AG04450 (cell line): ENCODE results near the gene RCE1. TPM values are rescaled to one million over a fixed set of nuclear protein-coding genes. Genes with fewer than 3 reads are reported as not detected.

Source experiments
- CTCF ChIA-PET: fragments of 300-600, 350-600 bp; formaldehyde crosslinking; extraction: SDS; loops from one replicate; lab custom pipeline; 2022; ENCODE audit warnings: antibody characterized with exemption, inconsistent platforms; lab: Charles Lee
- POLR2A ChIA-PET: fragments of 350-600 bp; formaldehyde crosslinking; extraction: SDS; loops from one replicate; lab custom pipeline; 2021; ENCODE audit warnings: antibody characterized with exemption, inconsistent platforms; lab: Yijun Ruan, JAX
- DNase-seq: peaks from one replicate; pipeline ENCODE4 v3.0.0-alpha.2; 2011; ENCODE audit warnings: low read depth, low spot score
- H3K27ac ChIP-seq: one replicate; pipeline ENCODE4 v1.5.1; 2012; ENCODE audit warnings: low read depth, low read length, control low read depth
- H3K27me3 ChIP-seq: one replicate; pipeline ENCODE4 v1.6.0; 2012; ENCODE audit warnings: low read length; ENCODE audit not compliant: control insufficient read depth, insufficient read depth
- H3K4me3 ChIP-seq: 2 replicates; pipeline ENCODE4 v1.5.1; 2011; ENCODE audit warnings: mild to moderate bottlenecking, low read depth, low read length, control low read depth
- H3K9me3 ChIP-seq: 2 replicates; pipeline ENCODE4 v1.5.1; 2012; ENCODE audit warnings: low read length; ENCODE audit not compliant: control insufficient read depth, insufficient read depth
- polyA plus RNA-seq: library from polyadenylated mRNA; depleted of rRNA; stranded (reverse); fragments of >200 nt; gene quantifications from 2 replicates; pipeline ENCODE4 v1.2.3, GENCODE V29; 2011
- TF ChIP-seq, protein P1 (sequence below): IDR thresholded peaks from 2 replicates; pipeline ENCODE4 v1.5.1; 2011; ENCODE audit warnings: low read depth, low read length, control low read depth, inconsistent platforms

RCE1 gene
- polyA plus RNA-seq, 1 experiment, result 9.2 TPM

DNA sequence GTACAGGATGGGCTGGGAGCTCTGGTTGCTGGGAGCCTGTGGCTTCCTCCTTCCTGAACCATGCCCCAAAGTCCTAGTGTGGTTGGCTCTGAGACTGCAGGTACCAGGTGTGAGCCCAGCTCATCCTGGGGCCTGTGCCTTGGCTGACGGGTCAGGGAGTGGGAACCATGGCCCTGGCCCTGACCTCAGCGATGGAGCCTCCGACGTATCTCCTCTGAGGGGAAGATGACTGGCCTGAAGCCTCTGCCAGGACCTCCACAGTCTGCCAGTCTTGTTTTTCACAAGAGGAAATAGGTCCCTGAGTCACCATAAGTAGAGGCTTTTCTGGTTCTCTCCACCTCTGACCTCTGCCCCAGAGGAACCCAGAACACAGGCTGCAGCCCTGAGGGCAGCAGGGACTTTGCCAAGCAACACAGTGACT, 3.4 kb downstream of the RCE1 start:
- no peak for DNase-seq
- Histone ChIP-seq H3K27me3 (no peaks in the 10 kb centered on the region), H3K27ac (no peak overlapping the region), H3K9me3 (no peaks in the 10 kb centered on the region; the same call in 1 of the 2 replicates), H3K4me3 (no peak overlapping the region)
- TF ChIP-seq, protein P1, sequence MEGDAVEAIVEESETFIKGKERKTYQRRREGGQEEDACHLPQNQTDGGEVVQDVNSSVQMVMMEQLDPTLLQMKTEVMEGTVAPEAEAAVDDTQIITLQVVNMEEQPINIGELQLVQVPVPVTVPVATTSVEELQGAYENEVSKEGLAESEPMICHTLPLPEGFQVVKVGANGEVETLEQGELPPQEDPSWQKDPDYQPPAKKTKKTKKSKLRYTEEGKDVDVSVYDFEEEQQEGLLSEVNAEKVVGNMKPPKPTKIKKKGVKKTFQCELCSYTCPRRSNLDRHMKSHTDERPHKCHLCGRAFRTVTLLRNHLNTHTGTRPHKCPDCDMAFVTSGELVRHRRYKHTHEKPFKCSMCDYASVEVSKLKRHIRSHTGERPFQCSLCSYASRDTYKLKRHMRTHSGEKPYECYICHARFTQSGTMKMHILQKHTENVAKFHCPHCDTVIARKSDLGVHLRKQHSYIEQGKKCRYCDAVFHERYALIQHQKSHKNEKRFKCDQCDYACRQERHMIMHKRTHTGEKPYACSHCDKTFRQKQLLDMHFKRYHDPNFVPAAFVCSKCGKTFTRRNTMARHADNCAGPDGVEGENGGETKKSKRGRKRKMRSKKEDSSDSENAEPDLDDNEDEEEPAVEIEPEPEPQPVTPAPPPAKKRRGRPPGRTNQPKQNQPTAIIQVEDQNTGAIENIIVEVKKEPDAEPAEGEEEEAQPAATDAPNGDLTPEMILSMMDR, result no peak
- ChIA-PET CTCF (no interaction called here), POLR2A (no interaction called here)

DNA sequence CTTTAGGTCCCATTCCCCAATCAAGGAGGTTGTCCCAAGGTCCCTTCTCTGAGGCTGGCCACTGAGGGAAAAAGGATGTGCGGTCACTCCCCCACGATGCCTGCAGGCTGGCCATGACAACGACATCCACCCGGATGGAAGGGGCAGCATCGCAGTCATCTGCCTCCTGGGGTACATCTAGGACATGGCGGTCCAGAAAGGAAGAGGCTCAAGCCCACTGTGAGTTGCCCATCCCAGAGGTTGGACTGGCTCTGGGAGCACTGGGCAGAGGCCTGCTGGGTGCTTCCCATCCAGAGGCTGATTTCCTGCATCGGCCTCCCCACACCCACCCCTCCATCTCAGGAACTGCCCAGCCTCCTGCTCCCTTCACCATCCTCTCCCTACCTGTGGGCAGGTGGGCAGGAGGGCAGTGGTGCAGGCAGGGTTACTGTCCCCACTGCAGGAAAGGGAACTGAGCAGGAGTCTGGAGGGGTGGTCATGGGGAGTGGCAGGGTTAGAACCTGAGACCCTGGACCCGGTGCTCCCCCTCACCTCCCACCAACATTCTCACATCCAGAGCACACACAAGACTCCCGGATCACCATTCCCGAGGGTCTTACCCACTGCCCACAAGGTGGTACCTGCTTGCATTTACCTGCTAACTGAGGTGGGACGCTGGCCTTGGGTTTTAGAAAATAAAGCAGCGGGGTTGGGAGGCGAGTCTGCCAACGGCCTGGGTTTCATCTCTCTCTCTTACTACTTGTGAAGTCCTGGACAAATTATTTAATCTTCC, 4.4 kb downstream of the RCE1 start:
- ChIA-PET CTCF (no interaction called here), POLR2A (no interaction called here)
- no peak overlapping the region for H3K27ac ChIP-seq
- no peak for DNase-seq
- TF ChIP-seq, protein P1, result no peak
- no peak overlapping the region for H3K4me3 ChIP-seq
- H3K9me3 ChIP-seq, result no peaks in the 10 kb centered on the region; the same call in 1 of the 2 replicates
- no peaks in the 10 kb centered on the region for H3K27me3 ChIP-seq

DNA sequence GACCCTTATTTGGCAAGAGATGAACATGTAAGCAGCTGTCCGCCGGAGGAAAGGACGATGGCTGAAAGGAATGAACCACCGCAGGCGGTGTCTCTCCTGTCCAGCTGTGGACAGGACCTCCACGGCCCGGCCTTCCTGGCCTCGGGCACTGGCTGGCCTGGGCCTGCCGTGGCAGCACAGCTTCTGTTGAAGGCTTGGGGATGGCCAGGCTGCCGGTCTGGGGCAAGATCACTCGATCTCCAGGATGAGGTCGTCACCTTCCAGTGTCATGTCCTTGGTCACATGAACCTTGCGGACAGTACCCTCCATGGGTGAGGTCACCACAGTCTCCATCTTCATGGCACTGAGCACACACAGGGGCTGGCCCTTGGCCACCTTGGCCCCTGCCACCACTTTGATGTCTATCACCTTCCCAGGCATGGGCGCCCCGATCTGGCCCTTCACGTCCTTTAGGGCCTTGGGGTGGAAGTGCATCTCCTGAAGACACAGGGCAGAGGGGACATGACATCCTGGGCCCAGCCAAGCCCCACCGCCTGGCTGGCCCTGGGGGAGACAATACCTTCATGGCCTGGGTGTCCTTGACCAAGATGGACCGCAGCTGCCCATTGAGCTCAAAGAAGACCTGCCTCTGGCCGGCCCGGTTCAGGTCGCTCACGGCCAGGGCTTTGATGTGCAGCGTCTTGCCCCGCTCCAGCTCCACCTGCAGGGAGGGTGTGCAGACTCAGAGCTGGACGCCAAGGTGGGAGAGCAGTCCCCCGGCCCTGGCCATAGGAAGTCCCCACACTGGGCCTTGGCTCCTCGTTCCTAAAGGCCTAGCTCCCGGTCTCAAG, 5.6 kb downstream of the RCE1 start:
- Histone ChIP-seq H3K9me3 (no peaks in the 10 kb centered on the region), H3K4me3 (no peak overlapping the region), H3K27ac (no peak overlapping the region), H3K27me3 (no peaks in the 10 kb centered on the region)
- no peak for DNase-seq
- ChIA-PET POLR2A (interaction anchor here (0.6 kb wide), 1 partner anchor 14 kb away, joined by 3 read pairs; no protein-coding TSS in a partner anchor), CTCF (no interaction called here)
- TF ChIP-seq, protein P1, result no peak

DNA sequence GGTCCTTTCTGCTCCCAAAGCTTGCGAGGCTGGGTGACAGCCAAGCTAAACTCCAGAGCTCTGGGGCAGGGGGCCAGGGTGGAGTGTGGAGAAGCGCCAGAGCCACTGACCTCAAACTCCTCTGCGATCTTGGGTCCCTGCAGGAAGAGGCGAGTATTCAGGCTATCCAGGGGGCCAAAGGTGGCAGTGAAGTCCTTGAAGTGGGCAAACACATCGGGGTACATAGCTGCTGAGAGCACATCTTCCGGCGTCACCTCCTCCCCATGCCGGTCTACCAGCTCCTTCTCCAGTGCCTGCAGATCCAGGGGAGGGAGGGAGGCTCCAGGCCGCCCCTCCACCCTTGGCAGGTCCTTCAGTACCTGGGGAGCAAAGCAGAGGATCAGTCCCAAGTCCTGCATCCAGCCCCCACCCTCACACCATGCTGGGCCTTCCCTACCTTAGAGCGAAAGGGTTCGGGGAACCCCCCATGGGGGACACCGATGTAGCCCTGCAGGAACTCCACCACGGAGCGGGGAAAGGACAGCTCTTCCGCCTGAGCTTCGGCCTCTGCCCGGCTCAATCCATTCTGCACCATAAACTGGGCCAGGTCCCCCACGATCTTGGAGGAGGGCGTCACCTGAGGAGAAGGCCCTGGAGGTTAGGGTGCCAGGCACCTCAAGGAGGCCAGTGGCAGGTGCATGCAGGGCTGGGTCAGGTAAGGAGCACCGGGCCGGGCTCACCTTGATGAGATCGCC, 6.4 kb downstream of the RCE1 start:
- no peak for DNase-seq
- TF ChIP-seq, protein P1, result no peak
- Histone ChIP-seq H3K9me3 (no peaks in the 10 kb centered on the region; the same call in 1 of the 2 replicates), H3K4me3 (no peak overlapping the region), H3K27me3 (no peaks in the 10 kb centered on the region), H3K27ac (no peak overlapping the region)
- CTCF ChIA-PET, result no interaction called here
- POLR2A ChIA-PET, result no interaction called here
